H1 (cell line): ENCODE results near the gene SF3A2. TPM values are rescaled to one million over a fixed set of nuclear protein-coding genes. Genes with fewer than 3 reads are reported as not detected.

Experiments used
- POLR2AphosphoS5 ChIP-seq: IDR thresholded peaks from 2 replicates; pipeline ENCODE4 v1.6.1; 2011; ENCODE audit warnings: low read depth, low read length
- RFX5 ChIP-seq: IDR thresholded peaks from 2 replicates; pipeline ENCODE4 v1.6.1; 2011; ENCODE audit warnings: low read depth, low read length, improper control_type of control experiment, borderline replicate concordance
- YY1 ChIP-seq: IDR thresholded peaks from 2 replicates; pipeline ENCODE4 v1.6.1; 2011; ENCODE audit warnings: low read depth, mild to moderate bottlenecking, low read length
- polyA plus RNA-seq, 7 experiments: library from polyadenylated mRNA; depleted of rRNA in 3 of 7; stranded (reverse) in 5 of 7; unstranded in 2 of 7; fragments of >200 nt in 5 of 7; fragments of 200-250 nt in 2 of 7; gene quantifications; 1 replicate in 5 of 7; 2 replicates in 1 of 7; 4 replicates in 1 of 7; pipeline versions ENCODE4 v1.2.1 to v1.2.3, GENCODE V29; 2011 to 2013; ENCODE audit warnings: missing spikeins in 2 of 7, mixed read lengths in 2 of 7
- total RNA-seq: library from RNA; stranded (reverse); fragmentation: NEBNext Ultra II Directional; extraction: Animal tissue kit (Norgen Biotek cat#: 25700); gene quantifications from 2 replicates; pipeline ENCODE4 v1.2.1, GENCODE V29; 2021
- TF ChIP-seq, protein P1 (sequence below): fragments of 300-600 bp; sonication (generic); IDR thresholded peaks from 2 replicates; pipeline ENCODE4 v1.7.1; 2012; ENCODE audit warnings: low read length, moderate library complexity, mild to moderate bottlenecking, inconsistent platforms; ENCODE audit not compliant: insufficient replicate concordance

Gene SF3A2
- total and polyA plus RNA-seq, 2 of the 8 experiments (the other 6 are each of a cell fraction or from before 2014, with no cell fraction given), result 15.3 to 146 TPM

DNA sequence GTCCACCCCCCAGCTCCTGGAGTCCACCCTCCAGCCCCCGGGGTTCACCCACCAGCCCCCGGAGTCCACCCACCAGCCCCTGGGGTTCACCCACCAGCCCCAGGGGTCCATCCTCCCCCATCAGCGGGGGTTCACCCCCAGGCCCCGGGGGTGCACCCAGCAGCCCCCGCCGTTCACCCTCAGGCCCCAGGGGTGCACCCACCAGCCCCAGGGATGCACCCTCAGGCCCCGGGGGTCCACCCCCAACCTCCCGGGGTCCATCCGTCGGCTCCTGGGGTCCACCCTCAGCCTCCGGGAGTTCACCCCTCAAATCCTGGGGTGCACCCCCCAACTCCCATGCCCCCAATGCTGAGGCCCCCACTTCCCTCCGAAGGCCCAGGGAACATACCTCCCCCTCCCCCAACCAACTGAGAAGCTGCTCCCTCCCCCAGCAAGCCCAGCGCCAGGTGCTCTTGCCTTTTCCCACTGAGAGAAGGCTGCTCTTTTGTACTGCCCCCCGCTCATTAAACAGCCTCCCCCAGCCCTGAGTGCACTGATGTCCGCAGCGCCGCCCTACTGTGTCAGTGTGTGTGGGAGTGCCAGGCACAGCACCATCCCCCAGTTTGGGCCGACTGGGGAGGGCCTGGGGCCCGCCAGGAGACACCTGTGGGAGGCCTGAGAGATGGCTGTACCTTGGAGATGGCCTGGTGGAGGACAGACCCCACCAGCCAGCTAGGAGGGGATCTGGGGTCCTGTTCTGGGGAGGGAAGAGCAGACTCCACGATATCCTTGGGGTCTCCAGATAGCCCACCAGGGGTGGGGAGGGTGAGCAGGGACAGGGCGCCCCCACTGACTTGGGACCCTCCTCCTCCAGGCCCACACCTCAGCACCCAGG lies 11.7 kb downstream of the SF3A2 start (continued):
- TF ChIP-seq, protein P1, sequence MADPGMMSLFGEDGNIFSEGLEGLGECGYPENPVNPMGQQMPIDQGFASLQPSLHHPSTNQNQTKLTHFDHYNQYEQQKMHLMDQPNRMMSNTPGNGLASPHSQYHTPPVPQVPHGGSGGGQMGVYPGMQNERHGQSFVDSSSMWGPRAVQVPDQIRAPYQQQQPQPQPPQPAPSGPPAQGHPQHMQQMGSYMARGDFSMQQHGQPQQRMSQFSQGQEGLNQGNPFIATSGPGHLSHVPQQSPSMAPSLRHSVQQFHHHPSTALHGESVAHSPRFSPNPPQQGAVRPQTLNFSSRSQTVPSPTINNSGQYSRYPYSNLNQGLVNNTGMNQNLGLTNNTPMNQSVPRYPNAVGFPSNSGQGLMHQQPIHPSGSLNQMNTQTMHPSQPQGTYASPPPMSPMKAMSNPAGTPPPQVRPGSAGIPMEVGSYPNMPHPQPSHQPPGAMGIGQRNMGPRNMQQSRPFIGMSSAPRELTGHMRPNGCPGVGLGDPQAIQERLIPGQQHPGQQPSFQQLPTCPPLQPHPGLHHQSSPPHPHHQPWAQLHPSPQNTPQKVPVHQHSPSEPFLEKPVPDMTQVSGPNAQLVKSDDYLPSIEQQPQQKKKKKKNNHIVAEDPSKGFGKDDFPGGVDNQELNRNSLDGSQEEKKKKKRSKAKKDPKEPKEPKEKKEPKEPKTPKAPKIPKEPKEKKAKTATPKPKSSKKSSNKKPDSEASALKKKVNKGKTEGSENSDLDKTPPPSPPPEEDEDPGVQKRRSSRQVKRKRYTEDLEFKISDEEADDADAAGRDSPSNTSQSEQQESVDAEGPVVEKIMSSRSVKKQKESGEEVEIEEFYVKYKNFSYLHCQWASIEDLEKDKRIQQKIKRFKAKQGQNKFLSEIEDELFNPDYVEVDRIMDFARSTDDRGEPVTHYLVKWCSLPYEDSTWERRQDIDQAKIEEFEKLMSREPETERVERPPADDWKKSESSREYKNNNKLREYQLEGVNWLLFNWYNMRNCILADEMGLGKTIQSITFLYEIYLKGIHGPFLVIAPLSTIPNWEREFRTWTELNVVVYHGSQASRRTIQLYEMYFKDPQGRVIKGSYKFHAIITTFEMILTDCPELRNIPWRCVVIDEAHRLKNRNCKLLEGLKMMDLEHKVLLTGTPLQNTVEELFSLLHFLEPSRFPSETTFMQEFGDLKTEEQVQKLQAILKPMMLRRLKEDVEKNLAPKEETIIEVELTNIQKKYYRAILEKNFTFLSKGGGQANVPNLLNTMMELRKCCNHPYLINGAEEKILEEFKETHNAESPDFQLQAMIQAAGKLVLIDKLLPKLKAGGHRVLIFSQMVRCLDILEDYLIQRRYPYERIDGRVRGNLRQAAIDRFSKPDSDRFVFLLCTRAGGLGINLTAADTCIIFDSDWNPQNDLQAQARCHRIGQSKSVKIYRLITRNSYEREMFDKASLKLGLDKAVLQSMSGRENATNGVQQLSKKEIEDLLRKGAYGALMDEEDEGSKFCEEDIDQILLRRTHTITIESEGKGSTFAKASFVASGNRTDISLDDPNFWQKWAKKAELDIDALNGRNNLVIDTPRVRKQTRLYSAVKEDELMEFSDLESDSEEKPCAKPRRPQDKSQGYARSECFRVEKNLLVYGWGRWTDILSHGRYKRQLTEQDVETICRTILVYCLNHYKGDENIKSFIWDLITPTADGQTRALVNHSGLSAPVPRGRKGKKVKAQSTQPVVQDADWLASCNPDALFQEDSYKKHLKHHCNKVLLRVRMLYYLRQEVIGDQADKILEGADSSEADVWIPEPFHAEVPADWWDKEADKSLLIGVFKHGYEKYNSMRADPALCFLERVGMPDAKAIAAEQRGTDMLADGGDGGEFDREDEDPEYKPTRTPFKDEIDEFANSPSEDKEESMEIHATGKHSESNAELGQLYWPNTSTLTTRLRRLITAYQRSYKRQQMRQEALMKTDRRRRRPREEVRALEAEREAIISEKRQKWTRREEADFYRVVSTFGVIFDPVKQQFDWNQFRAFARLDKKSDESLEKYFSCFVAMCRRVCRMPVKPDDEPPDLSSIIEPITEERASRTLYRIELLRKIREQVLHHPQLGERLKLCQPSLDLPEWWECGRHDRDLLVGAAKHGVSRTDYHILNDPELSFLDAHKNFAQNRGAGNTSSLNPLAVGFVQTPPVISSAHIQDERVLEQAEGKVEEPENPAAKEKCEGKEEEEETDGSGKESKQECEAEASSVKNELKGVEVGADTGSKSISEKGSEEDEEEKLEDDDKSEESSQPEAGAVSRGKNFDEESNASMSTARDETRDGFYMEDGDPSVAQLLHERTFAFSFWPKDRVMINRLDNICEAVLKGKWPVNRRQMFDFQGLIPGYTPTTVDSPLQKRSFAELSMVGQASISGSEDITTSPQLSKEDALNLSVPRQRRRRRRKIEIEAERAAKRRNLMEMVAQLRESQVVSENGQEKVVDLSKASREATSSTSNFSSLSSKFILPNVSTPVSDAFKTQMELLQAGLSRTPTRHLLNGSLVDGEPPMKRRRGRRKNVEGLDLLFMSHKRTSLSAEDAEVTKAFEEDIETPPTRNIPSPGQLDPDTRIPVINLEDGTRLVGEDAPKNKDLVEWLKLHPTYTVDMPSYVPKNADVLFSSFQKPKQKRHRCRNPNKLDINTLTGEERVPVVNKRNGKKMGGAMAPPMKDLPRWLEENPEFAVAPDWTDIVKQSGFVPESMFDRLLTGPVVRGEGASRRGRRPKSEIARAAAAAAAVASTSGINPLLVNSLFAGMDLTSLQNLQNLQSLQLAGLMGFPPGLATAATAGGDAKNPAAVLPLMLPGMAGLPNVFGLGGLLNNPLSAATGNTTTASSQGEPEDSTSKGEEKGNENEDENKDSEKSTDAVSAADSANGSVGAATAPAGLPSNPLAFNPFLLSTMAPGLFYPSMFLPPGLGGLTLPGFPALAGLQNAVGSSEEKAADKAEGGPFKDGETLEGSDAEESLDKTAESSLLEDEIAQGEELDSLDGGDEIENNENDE, result no peak
- TF ChIP-seq RFX5 (no peak), POLR2AphosphoS5 (no peak; the same call in 1 of the 2 replicates), YY1 (no peak)
